ENCODE results near the gene USP37.
A peak's percentile ranks its signal among the peaks of the same experiment; 100 is the strongest.
"Not testable (repeated sequence)": the region's sequence is repeated elsewhere in the genome, so short reads cannot be mapped to it uniquely, and the experiment has no call there.

The USP37 gene

GRCh38 chr2:218569038-218569431 lies 884 bp upstream of the USP37 start:
- H3K4me3 ChIP-seq (ENCODE audit: low read depth, low read length): peak overlapping the region; percentile 78
- no peak for TF ChIP-seq CTCF (IDR thresholded peaks at IDR 0.05; ENCODE audit: borderline replicate concordance, insufficient read depth, low read depth, low read length)

GRCh38 chr2:218567797-218568189 lies 358 bp downstream of the USP37 start:
- TF ChIP-seq CTCF (IDR thresholded peaks at IDR 0.05; ENCODE audit: borderline replicate concordance, insufficient read depth, low read depth, low read length): no peak
- peak overlapping the region; percentile 75 for H3K4me3 ChIP-seq (ENCODE audit: low read depth, low read length)

- no peak overlapping the region for H3K4me3 ChIP-seq (ENCODE audit: low read depth, low read length)
- TF ChIP-seq CTCF (IDR thresholded peaks at IDR 0.05; ENCODE audit: borderline replicate concordance, insufficient read depth, low read depth, low read length): no peak
Measured at GRCh38 chr2:218566296-218566695, 1.9 kb downstream of the USP37 start.

GRCh38 chr2:218564056-218564455 lies 4.1 kb downstream of the USP37 start:
- TF ChIP-seq CTCF (IDR thresholded peaks at IDR 0.05; ENCODE audit: borderline replicate concordance, insufficient read depth, low read depth, low read length): no peak
- no peak overlapping the region for H3K4me3 ChIP-seq (ENCODE audit: low read depth, low read length)

GRCh38 chr2:218558986-218559385 lies 9.2 kb downstream of the USP37 start:
- no peak for TF ChIP-seq CTCF (IDR thresholded peaks at IDR 0.05; ENCODE audit: borderline replicate concordance, insufficient read depth, low read depth, low read length)
- no peak overlapping the region for H3K4me3 ChIP-seq (ENCODE audit: low read depth, low read length)

- H3K4me3 ChIP-seq (ENCODE audit: low read depth, low read length): no peak overlapping the region
- no peak for TF ChIP-seq CTCF (IDR thresholded peaks at IDR 0.05; ENCODE audit: borderline replicate concordance, insufficient read depth, low read depth, low read length)
Measured at GRCh38 chr2:218557941-218558340, 10.2 kb downstream of the USP37 start.

GRCh38 chr2:218555527-218555926 lies 12.6 kb downstream of the USP37 start:
- no peak overlapping the region for H3K4me3 ChIP-seq (ENCODE audit: low read depth, low read length)
- TF ChIP-seq CTCF (IDR thresholded peaks at IDR 0.05; ENCODE audit: borderline replicate concordance, insufficient read depth, low read depth, low read length): no peak

GRCh38 chr2:218554225-218554624 lies 13.9 kb downstream of the USP37 start:
- not testable (repeated sequence) for H3K4me3 ChIP-seq (ENCODE audit: low read depth, low read length)
